COLO668 (cell line): Measurements from ENCODE around the gene HES5.
"Not testable (repeated sequence)": the region's sequence is repeated elsewhere in the genome, so short reads cannot be mapped to it uniquely, and the experiment has no call there.

Source experiments
- DNase-seq: peaks from one replicate; lab custom pipeline; 2025; ENCODE audit not compliant: unreplicated experiment; lab: John Stamatoyannopoulos, UW

HES5 gene

GRCh38 chr1:2529784-2530512 lies at the start of gene HES5:
Gene HES5 (minus strand): TSS chr1:2530263. CDS start chr1:2530164, 99 bp downstream.
- peak; percentile 93 for DNase-seq

DNA sequence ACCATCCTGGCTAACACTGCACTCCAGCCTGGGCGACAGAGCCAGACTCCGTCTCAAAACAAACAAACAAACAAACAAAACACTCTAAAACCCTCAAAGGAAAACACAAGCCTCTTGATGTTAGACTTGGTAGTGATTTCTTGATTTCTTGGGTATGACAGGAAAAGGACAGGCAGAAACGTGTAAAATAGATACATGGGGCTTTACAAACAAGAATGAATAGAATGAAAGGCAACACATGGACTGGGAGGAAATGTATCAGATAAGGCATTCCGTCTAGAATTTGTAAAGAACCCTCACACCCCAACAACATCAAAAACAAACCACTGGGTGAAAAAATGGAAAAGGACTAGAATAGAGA lies 48.7 kb upstream of the HES5 start:
- DNase-seq = no peak

- DNase-seq = not testable (repeated sequence)
Observed at GRCh38 chr1:2577565-2578075, 47.6 kb upstream of the HES5 start.

DNA sequence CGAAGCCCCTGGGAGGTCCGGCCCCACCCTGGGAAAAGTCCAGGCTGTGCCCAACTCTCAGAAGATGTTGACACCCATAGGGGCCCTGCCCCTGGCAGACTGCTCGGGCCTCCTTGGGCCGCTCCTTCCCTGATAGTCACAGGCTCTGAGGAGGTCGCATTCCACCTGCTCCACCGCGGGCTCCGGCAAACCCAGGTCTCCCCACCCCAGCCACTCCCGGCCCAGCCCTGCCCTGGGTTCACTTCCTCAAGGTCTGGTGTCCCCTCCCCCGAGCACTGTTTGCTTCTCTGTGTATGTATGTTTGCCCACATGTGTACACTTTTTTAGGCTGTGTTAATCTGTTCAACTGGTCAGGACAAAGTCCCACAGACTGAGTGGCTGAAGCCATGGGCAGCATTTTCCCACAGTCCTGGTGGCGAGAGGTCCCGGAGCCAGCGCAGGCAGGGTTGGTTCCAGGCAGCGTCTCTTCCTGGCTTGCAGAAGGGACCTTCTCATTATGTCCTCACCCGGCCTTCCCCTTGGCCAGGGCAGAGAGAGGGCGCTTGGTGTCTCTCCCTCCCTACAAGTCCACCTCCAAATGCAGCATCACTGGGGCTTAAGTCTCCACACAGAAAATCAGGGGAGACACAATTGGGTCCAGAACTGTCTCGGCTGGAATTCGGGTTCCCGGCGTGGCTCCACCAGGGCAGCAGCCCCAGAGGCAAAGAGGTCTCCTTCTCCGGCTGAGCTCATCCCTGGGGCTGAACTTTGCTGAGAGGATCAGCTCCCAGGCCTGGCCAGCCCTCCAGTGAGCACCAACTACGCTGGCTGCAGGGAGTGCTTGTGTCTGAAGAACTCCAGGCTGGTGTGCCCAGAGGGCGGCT lies 46.0 kb upstream of the HES5 start:
- DNase-seq = no peak

- DNase-seq = no peak
Observed at GRCh38 chr1:2574350-2574749, 44.3 kb upstream of the HES5 start.

GRCh38 chr1:2573250-2573920 lies 43.3 kb upstream of the HES5 start:
- DNase-seq = no peak

DNA sequence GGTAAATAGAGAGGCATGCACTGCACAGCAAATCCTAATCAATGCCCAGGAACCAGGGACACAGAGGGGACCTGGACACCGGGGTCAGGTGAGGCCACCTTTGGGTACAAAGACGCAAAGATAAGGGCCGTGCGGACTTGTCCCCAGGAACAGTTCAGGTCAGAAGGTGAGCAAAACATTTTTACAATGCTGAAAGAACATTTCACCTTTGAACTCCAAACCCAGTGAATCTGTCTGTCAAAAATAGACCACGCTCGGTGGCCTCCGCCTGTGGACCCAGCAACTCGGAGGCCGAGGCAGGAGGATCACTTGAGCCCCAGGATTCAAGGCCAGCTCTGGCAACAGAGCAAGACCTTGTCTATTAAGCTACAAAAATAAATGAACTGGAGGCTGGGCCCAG lies 41.3 kb upstream of the HES5 start:
- no peak for DNase-seq

DNA sequence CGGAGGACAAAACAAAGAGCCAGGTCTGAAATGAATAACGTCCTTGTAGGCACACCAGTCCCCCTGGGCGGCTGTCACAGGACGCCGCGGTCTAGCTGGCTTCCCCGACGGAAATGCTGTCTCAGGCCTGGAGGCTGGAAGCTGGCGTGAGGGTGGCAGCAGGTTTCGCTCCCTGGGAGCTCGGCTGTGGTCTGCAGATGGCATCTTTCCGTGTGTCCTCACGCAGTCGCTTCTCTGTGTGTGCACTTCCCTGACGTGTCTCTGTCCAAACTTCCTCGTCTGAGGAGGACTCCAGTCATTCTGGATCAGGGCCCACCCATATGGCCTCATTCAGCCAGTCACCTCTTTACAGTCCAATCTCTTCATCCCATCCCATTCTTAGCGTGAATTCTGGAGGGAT lies 40.3 kb upstream of the HES5 start:
- no peak for DNase-seq

DNA sequence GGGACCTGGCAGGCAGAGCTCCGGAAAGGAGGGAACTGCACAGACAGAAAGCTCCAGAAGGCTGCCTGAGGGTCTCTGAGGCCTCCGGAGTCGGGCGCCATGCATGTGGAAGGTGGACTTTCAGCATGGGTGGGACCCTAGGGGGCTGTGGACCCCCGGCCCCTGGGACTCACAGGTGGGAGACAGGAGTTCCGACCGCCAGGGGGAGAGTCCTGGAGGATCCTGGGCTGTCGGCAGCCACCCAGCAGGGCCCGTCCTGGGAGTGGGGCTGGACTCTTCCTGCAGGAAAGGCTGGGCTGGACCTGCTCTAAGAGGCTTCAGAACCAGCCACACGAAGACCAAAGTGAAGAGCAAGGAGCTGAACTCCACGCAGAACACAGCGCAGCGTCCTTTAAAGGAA lies 39.6 kb upstream of the HES5 start:
- not testable (repeated sequence) for DNase-seq

GRCh38 chr1:2569060-2569459 lies 39.0 kb upstream of the HES5 start:
- DNase-seq = no peak

- DNase-seq = not testable (repeated sequence)
Observed at GRCh38 chr1:2568187-2568816, 38.2 kb upstream of the HES5 start.

DNA sequence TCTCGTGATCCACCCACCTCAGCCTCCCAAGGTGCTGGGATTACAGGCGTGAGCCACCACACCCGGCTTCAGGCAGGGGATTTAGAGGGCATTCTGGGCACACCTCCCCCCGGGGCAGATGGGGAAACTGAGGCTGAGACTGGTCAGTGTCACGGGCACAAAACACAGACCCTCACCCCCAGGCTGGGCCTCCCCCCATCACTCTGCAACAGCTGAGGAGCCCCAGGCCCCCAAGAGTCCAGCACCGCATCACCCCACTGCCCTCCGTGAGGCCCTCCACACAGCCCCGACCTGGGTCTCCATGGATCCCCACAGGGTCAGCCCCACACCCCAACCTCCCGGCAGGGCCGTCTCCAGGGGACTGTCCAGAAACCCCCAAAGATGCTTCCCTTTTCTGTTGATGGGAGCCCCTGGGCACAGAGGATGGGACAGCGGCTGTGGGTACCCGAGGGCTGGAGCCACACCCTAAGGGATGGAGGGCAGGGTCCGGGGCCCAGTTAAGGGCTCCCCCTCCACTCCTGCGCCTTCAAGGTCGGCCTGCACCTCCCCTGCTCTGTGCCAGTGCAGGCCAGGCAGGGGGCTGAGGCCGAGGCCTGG lies 37.1 kb upstream of the HES5 start:
- no peak for DNase-seq

- no peak for DNase-seq
Observed at GRCh38 chr1:2566101-2567045, 36.3 kb upstream of the HES5 start.

DNA sequence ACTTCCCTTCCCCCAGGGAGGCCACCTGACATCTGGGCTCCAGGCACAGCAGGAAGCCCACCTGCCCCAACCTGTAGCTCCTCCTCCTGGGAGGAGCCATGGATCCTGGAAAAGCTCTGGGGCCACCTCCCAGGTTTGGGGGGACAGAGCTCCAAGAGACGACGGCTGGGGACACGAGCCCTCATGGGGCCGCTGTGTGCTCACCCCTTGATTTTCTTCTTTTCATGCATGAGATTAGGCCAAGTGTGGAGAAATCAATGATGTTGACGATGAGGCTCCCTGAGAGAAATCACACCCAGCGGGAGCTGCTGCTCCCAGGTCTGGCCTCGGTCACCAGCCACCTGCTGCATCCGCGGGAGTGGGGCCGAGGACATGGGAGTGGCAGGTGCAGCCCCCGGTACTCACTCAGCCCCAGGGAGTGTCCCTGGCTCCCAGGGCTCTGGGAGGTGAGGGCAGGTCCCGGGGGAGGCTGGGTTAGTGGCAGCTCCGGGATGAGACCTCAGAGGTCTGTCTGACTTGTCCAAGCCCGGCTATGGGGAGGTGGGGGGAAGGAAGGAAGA lies 34.8 kb upstream of the HES5 start:
- peak; percentile 74 for DNase-seq

DNA sequence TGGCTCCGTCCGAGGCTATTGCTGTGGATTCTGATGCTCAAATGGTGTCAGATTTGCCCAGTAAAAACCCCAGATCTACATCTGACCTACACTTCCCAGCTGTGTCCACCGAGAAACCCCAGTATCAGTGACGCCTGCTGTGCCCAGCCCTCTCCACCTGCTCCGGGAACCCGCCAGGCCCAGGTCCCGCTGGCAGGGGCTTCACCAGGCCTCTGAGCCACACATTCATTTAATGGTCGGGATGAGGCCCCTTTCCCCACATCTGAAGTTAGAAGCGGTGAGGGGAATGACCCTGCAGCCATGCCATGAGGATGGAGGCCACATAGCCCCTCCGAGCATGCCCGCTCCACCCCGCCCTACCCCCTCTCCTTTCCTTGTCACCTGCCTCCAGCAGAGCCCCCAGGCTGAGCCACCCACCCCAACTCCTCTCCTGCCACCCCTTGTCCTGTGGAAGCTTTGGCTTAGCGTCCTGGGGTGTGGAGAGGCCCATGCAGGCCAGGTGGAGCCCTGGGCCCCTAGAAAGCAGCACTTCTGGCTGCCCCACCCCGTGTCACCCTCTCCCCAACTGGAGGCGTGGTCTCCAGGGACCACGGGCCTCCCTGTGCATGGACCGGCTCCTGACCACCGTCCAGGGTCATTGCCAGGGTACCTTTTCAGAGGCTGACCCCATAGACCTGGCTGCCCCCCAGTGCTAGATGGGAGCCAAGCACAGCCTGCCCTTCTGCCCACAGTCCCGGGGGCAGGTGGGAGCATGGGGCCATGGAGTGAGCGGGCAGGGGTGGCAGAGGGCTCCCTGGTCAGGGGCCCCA lies 34.1 kb upstream of the HES5 start:
- DNase-seq = no peak

GRCh38 chr1:2563205-2563604 lies 33.1 kb upstream of the HES5 start:
- no peak for DNase-seq

DNA sequence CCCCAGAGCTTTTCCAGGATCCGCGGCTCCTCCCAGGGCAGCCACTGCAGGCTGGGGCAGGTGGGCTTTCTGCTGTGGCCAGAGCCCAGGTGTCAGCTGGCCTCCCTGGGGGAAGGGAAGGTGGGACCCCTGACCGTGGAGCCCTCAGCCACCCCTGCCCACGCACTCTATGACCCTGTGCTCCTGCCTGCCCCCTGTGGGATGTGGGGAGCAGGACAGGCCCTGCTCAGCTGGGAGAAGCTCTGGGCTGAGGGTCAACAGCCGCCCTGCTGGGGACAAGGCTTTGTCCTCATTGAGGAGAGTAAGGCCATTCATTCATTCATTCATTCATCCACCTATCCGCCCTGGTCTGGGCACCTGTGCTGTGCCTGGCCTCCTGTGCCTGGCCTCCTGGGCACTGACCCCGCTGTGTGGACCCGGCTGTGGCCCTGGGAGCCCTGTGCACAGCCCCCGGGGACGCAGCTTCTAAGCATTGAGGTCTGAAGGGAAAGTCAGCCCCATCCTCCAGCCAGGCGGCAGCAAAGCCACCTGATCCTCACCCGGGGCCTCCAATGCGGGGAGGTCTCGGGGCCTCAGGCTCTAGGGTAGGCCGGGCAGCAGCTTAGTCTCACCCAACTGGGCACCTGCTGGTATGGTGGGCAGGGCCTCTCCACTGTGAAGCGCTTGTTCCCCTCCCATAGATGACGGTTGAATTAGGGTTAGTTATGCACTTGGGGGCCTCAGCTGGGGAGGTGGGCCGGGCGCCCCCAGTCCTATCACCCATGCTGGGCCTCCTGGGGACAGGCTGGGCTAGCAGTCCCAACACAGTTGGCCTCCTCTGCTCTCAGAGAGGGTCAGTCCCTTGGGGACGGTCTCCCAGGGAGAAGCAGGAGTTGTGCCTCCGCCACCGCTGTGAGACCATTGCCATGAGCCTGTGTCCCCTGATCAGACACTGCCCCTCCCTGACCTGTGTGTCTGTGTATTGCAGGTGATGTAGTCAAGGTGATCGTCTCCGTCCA lies 32.1 kb upstream of the HES5 start:
- peak; percentile 60 for DNase-seq
